H1 (cell line): ENCODE results near the gene LNPEP. TPM values are rescaled to one million over a fixed set of nuclear protein-coding genes. Genes with fewer than 3 reads are reported as not detected.

Source experiments
- CTCF ChIA-PET: fragments of 300-600 bp; sonication (Branson Sonifier 250); formaldehyde crosslinking; loops from one replicate; lab custom pipeline; 2021; ENCODE audit not compliant: partially characterized antibody; lab: Charles Lee
- POLR2A ChIA-PET: fragments of 300-600 bp; sonication (Branson Sonifier 250); formaldehyde crosslinking; loops from one replicate; lab custom pipeline; 2021; ENCODE audit warnings: inconsistent platforms; ENCODE audit not compliant: partially characterized antibody; lab: Charles Lee
- DNase-seq, 2 experiments: peaks; one replicate each; pipeline versions ENCODE4 v3.0.0 to v3.0.0-alpha.2; 2010 to 2022; ENCODE audit warnings: low spot score in 2 of 2, low read depth in 1 of 2, mixed read lengths in 1 of 2
- FAIRE-seq: peaks from 2 replicates; lab custom pipeline; 2011; peaks lifted over from hg19 to GRCh38; lab: Jason Lieb, UNC
- H2AFZ ChIP-seq: 2 replicates; pipeline ENCODE4 v1.8.1; 2012; ENCODE audit warnings: low read length, inconsistent platforms
- H2AK5ac ChIP-seq: 2 replicates; pipeline ENCODE4 v1.6.1; 2013; ENCODE audit warnings: low read depth, low read length
- H2BK120ac ChIP-seq: replicated peaks from 2 replicates; pipeline ENCODE3; 2013; ENCODE audit warnings: low read depth, low read length, inconsistent platforms
- H2BK12ac ChIP-seq: 2 replicates; pipeline ENCODE4 v1.6.1; 2013; ENCODE audit warnings: low read depth, low read length
- H2BK15ac ChIP-seq: 2 replicates; pipeline ENCODE4 v1.6.1; 2013; ENCODE audit warnings: low read length
- H2BK20ac ChIP-seq: 2 replicates; pipeline ENCODE4 v1.6.1; 2013; ENCODE audit warnings: low read length
- H2BK5ac ChIP-seq: 2 replicates; pipeline ENCODE4 v1.6.1; 2013; ENCODE audit warnings: low read depth, low read length
- H3K14ac ChIP-seq: 2 replicates; pipeline ENCODE4 v1.6.1; 2013; ENCODE audit warnings: inconsistent platforms; ENCODE audit not compliant: insufficient read length
- H3K18ac ChIP-seq: 2 replicates; pipeline ENCODE4 v1.6.1; 2013; ENCODE audit warnings: low read length; ENCODE audit errors: extremely low read depth
- H3K23ac ChIP-seq: 2 replicates; pipeline ENCODE4 v1.6.1; 2013; ENCODE audit warnings: inconsistent platforms; ENCODE audit not compliant: insufficient read length
- H3K23me2 ChIP-seq: 2 replicates; pipeline ENCODE4 v1.6.1; 2013; ENCODE audit warnings: low read depth, low read length
- H3K27ac ChIP-seq: 2 replicates; pipeline ENCODE4 v1.6.1; 2011; ENCODE audit warnings: low read depth, low read length, inconsistent platforms
- H3K27me3 ChIP-seq, 4 experiments: replicated peaks in 1 of 4; 1 replicate in 1 of 4; 2 replicates in 3 of 4; pipeline versions ENCODE4 v1.6.1 to v1.8.1; 2011 to 2013; ENCODE audit warnings: low read length in 3 of 4, mild to moderate bottlenecking in 3 of 4, inconsistent platforms in 2 of 4, mixed read lengths in 2 of 4, moderate library complexity in 1 of 4; ENCODE audit not compliant: control insufficient read depth in 3 of 4, insufficient read depth in 3 of 4; ENCODE audit errors: extremely low read depth in 1 of 4
- H3K36me3 ChIP-seq, 4 experiments: 2 replicates each; pipeline versions ENCODE4 v1.6.1 to v1.8.1; 2011 to 2013; ENCODE audit warnings: mild to moderate bottlenecking in 4 of 4, low read length in 3 of 4, moderate library complexity in 2 of 4, control low read depth in 1 of 4, inconsistent platforms in 1 of 4; ENCODE audit not compliant: insufficient read depth in 4 of 4, control insufficient read depth in 2 of 4
- H3K4ac ChIP-seq: replicated peaks from 2 replicates; pipeline ENCODE3; 2013; ENCODE audit warnings: low read length, low read depth, mixed read lengths, inconsistent platforms; ENCODE audit not compliant: insufficient read length
- H3K4me1 ChIP-seq, 4 experiments: replicated peaks in 1 of 4; 1 replicate in 1 of 4; 2 replicates in 3 of 4; pipeline versions ENCODE4 v1.6.1 to v1.8.1; 2011 to 2013; ENCODE audit warnings: low read length in 3 of 4, inconsistent platforms in 2 of 4, mixed read lengths in 1 of 4; ENCODE audit not compliant: insufficient read depth in 4 of 4, control insufficient read depth in 3 of 4
- H3K4me2 ChIP-seq, 2 experiments: 2 replicates each; pipeline versions ENCODE4 v1.6.1 to v1.8.1; 2011 to 2013; ENCODE audit warnings: low read depth in 2 of 2, low read length in 2 of 2, control low read depth in 1 of 2, inconsistent platforms in 1 of 2, mild to moderate bottlenecking in 1 of 2; ENCODE audit not compliant: insufficient read depth in 1 of 2
- H3K4me3 ChIP-seq, 4 experiments: fragments of 200-600, 300-600 bp in 1 of 4; sonication (generic), shearing (Covaris generic), sonication (Bioruptor Twin) in 1 of 4; 2 replicates each; pipeline versions ENCODE4 v1.5.1 to v1.8.1; 2011 to 2016; ENCODE audit warnings: low read length in 4 of 4, low read depth in 3 of 4, control low read depth in 2 of 4, inconsistent platforms in 2 of 4, mild to moderate bottlenecking in 2 of 4, mixed read lengths in 1 of 4, moderate library complexity in 1 of 4; ENCODE audit not compliant: insufficient read depth in 2 of 4; ENCODE audit errors: extremely low read depth in 1 of 4
- H3K56ac ChIP-seq: replicated peaks from 2 replicates; pipeline ENCODE3; 2013; ENCODE audit warnings: low read depth, mild to moderate bottlenecking, mixed read lengths, low read length, inconsistent platforms; ENCODE audit not compliant: insufficient read length
- H3K79me1 ChIP-seq: 2 replicates; pipeline ENCODE4 v1.6.1; 2013; ENCODE audit warnings: low read depth, low read length, control low read depth
- H3K79me2 ChIP-seq, 2 experiments: 2 replicates each; pipeline versions ENCODE4 v1.6.1 to v1.8.1; 2012 to 2013; ENCODE audit warnings: low read length in 2 of 2, mild to moderate bottlenecking in 2 of 2, inconsistent platforms in 1 of 2; ENCODE audit not compliant: insufficient read depth in 2 of 2, control insufficient read depth in 1 of 2
- H3K9ac ChIP-seq, 4 experiments: replicated peaks in 1 of 4; 1 replicate in 1 of 4; 2 replicates in 3 of 4; pipeline versions ENCODE4 v1.6.1 to v1.8.1; 2011 to 2013; ENCODE audit warnings: low read depth in 3 of 4, low read length in 3 of 4, control low read depth in 2 of 4, mild to moderate bottlenecking in 2 of 4, moderate library complexity in 2 of 4, inconsistent platforms in 1 of 4; ENCODE audit errors: extremely low read depth in 1 of 4
- H3K9me3 ChIP-seq, 2 experiments: 2 replicates each; pipeline versions ENCODE4 v1.6.1 to v1.8.1; 2012 to 2013; ENCODE audit warnings: mild to moderate bottlenecking in 2 of 2, moderate library complexity in 2 of 2, control low read depth in 1 of 2, inconsistent platforms in 1 of 2, low read depth in 1 of 2, low read length in 1 of 2, mixed read lengths in 1 of 2; ENCODE audit not compliant: insufficient read depth in 2 of 2
- H4K20me1 ChIP-seq, 2 experiments: replicated peaks in 1 of 2; 2 replicates each; pipeline versions ENCODE3 to v1.8.1; 2011 to 2013; ENCODE audit warnings: inconsistent platforms in 2 of 2, low read length in 2 of 2, mild to moderate bottlenecking in 1 of 2; ENCODE audit not compliant: insufficient read depth in 2 of 2, control insufficient read depth in 1 of 2
- H4K5ac ChIP-seq: 2 replicates; pipeline ENCODE4 v1.6.1; 2013; ENCODE audit warnings: low read length, low read depth, mixed read lengths, inconsistent platforms; ENCODE audit not compliant: insufficient read length
- H4K8ac ChIP-seq: 2 replicates; pipeline ENCODE4 v1.8.0; 2013; ENCODE audit warnings: mild to moderate bottlenecking, moderate library complexity, low read length, inconsistent platforms; ENCODE audit not compliant: insufficient read depth; ENCODE audit errors: extremely low read depth
- H4K91ac ChIP-seq: replicated peaks from 2 replicates; pipeline ENCODE3; 2013; ENCODE audit warnings: low read length, mixed read lengths, inconsistent platforms; ENCODE audit not compliant: insufficient read length
- CEBPB ChIP-seq: IDR thresholded peaks from 2 replicates; pipeline ENCODE4 v1.6.1; 2012; ENCODE audit warnings: low read depth, low read length
- CTCF ChIP-seq, 3 experiments: IDR thresholded peaks; 1 replicate in 2 of 3; 2 replicates in 1 of 3; pipeline versions ENCODE4 v1.5.1 to v1.6.1; 2011; ENCODE audit warnings: low read length in 3 of 3, mild to moderate bottlenecking in 3 of 3, inconsistent platforms in 2 of 3, low read depth in 1 of 3, moderate library complexity in 1 of 3; ENCODE audit not compliant: insufficient read depth in 1 of 3; ENCODE audit errors: control extremely low read depth in 1 of 3
- E2F6 ChIP-seq: IDR thresholded peaks from 2 replicates; pipeline ENCODE4 v1.6.1; 2012; ENCODE audit warnings: inconsistent platforms
- GTF2F1 ChIP-seq: IDR thresholded peaks from 2 replicates; pipeline ENCODE4 v1.6.1; 2012; ENCODE audit warnings: low read depth, low read length, improper control_type of control experiment, borderline replicate concordance
- RAD21 ChIP-seq, 2 experiments: IDR thresholded peaks in 1 of 2; conservative IDR thresholded peaks in 1 of 2; 2 replicates each; pipeline ENCODE4 v1.6.1; 2011; ENCODE audit warnings: low read depth in 2 of 2, low read length in 2 of 2, improper control_type of control experiment in 1 of 2, inconsistent platforms in 1 of 2, mild to moderate bottlenecking in 1 of 2, moderate library complexity in 1 of 2
- WGBS, 2 experiments: shearing (Covaris generic) in 1 of 2; methylation state at CpG; one replicate each; pipeline versions ENCODE4 v1.1.6 to v1.1.7; 2013 to 2015; ENCODE audit warnings: low lambda C conversion rate in 2 of 2, mixed read lengths in 2 of 2, inconsistent platforms in 1 of 2, low coverage in 1 of 2, missing lambda C conversion rate in 1 of 2; ENCODE audit not compliant: insufficient replicate concordance in 2 of 2, insufficient coverage in 1 of 2, insufficient read length in 1 of 2; ENCODE audit errors: extremely low coverage in 1 of 2, missing lambda C conversion rate in 1 of 2; 5-methylcytosine and 5-hydroxymethylcytosine counted together
- polyA plus RNA-seq, 7 experiments: library from polyadenylated mRNA; depleted of rRNA in 3 of 7; stranded (reverse) in 5 of 7; unstranded in 2 of 7; fragments of >200 nt in 5 of 7; fragments of 200-250 nt in 2 of 7; gene quantifications; 1 replicate in 5 of 7; 2 replicates in 1 of 7; 4 replicates in 1 of 7; pipeline versions ENCODE4 v1.2.1 to v1.2.3, GENCODE V29; 2011 to 2013; ENCODE audit warnings: missing spikeins in 2 of 7, mixed read lengths in 2 of 7
- total RNA-seq: library from RNA; stranded (reverse); fragmentation: NEBNext Ultra II Directional; extraction: Animal tissue kit (Norgen Biotek cat#: 25700); gene quantifications from 2 replicates; pipeline ENCODE4 v1.2.1, GENCODE V29; 2021

LNPEP gene
- total and polyA plus RNA-seq, 2 of the 8 experiments (the other 6 are each of a cell fraction or from before 2014, with no cell fraction given), result 1.8 to 4.5 TPM

GRCh38 chr5:96901384-96901783 lies 34.5 kb upstream of the LNPEP start:
- H3K14ac ChIP-seq, result no peak overlapping the region
- no peaks in the 10 kb centered on the region for H4K20me1 ChIP-seq
- POLR2A ChIA-PET, result no interaction called here
- H3K23me2 ChIP-seq, result no peaks in the 10 kb centered on the region
- H3K56ac ChIP-seq, result no peak overlapping the region
- H2BK15ac ChIP-seq, result no peak overlapping the region
- TF ChIP-seq E2F6 (no peak), RAD21 (IDR thresholded peaks at IDR 0.05 in 1 of 2, conservative IDR thresholded peaks at IDR 0.05 in 1 of 2; ENCODE audit: low read depth in 2 of 2, low read length in 2 of 2) (peak; percentile 14 to 34; a peak in 2 of 4 replicates), GTF2F1 (no peak), CEBPB (no peak), CTCF (IDR thresholded peaks at IDR 0.05; ENCODE audit: control extremely low read depth in 1 of 3, insufficient read depth in 1 of 3, low read depth in 1 of 3, low read length in 3 of 3) (peak; percentile 24 to 50 (median 37))
- H3K4ac ChIP-seq, result no peak overlapping the region
- H3K27me3 ChIP-seq, result peaks cover 0 to 1% (median 0%) of the 10 kb centered on the region in 4 experiments; a peak in 1 of 7 replicates
- H2AFZ ChIP-seq, result no peak overlapping the region
- CTCF ChIA-PET, result interaction anchor here (0.8 to 2.2 kb wide), 15 partner anchors 9 to 261 kb away, joined by 3 to 9 read pairs (median 4); partner anchors contain the start of genes ERAP2 and LIX1
- no peaks in the 10 kb centered on the region for H3K79me1 ChIP-seq
- H4K91ac ChIP-seq, result no peak overlapping the region
- no peak overlapping the region for H2BK20ac ChIP-seq
- no peak overlapping the region for H2BK12ac ChIP-seq
- no peak overlapping the region for H3K27ac ChIP-seq
- no peak for FAIRE-seq
- WGBS, 2 experiments, result 76% methylated on average over 6 of the region's 6 CpGs; no CpG with 5 or more reads in 1 of the 2 experiments
- H3K4me2 ChIP-seq, result no peak overlapping the region
- peak in 1 of 2 experiments; percentile 10 for DNase-seq
- H2BK5ac ChIP-seq, result no peak overlapping the region
- H2AK5ac ChIP-seq, result no peak overlapping the region
- H3K36me3 ChIP-seq, result no peaks in the 10 kb centered on the region
- no peaks in the 10 kb centered on the region for H3K9me3 ChIP-seq
- H3K4me3 ChIP-seq, result no peak overlapping the region
- no peak overlapping the region for H2BK120ac ChIP-seq
- H3K23ac ChIP-seq, result no peak overlapping the region
- H3K4me1 ChIP-seq, result no peaks in the 10 kb centered on the region
- no peak overlapping the region for H4K5ac ChIP-seq
- H3K79me2 ChIP-seq, result no peaks in the 10 kb centered on the region
- H3K18ac ChIP-seq, result no peak overlapping the region
- H4K8ac ChIP-seq, result no peak overlapping the region
- no peak overlapping the region for H3K9ac ChIP-seq
